HCT116 (cell line): ENCODE results near the gene GRIK1. TPM values are rescaled to one million over a fixed set of nuclear protein-coding genes. Genes with fewer than 3 reads are reported as not detected.

Experiments used
- ATAC-seq: fragments of 200-7000 bp; cut with Tn5 transposase; 2 replicates; pipeline ENCODE4 v1.9.1; 2020; ENCODE audit warnings: mild to moderate bottlenecking, moderate library complexity
- BruUV-seq: library from RNA; stranded (reverse); fragments of 400-500 nt; replicated peaks from 2 replicates; lab custom pipeline; 2021; lab: Mats Ljungman, UMichigan
- CTCF ChIA-PET: fragments of 300-600 bp; sonication (Branson Sonifier 250); formaldehyde crosslinking; loops from one replicate; lab custom pipeline; 2021; ENCODE audit warnings: antibody characterized with exemption; lab: Charles Lee
- POLR2A ChIA-PET: fragments of 300-600, 350-600 bp; sonication (Branson Sonifier 250); formaldehyde crosslinking; loops from one replicate; lab custom pipeline; 2021; ENCODE audit warnings: antibody characterized with exemption; lab: Charles Lee
- RAD21 ChIA-PET, 2 experiments: fragments of 300-600 bp; sonication (Branson Sonifier 250); formaldehyde crosslinking; loops; one replicate each; lab custom pipeline; 2023; ENCODE audit warnings: low total read pairs in 2 of 2; ENCODE audit not compliant: uncharacterized antibody in 2 of 2, unreplicated experiment in 2 of 2, low non-redundant PET in 1 of 2; lab: Charles Lee
- DNase-seq: peaks from one replicate; pipeline ENCODE4 v3.0.0-alpha.2; 2010; ENCODE audit warnings: low read depth, low spot score
- H2AFZ ChIP-seq: fragments of 200-600 bp; shearing (Covaris generic), sonication (generic); 2 replicates; pipeline ENCODE4 v1.6.1; 2017; ENCODE audit warnings: low read depth, mixed run types, mixed read lengths, antibody characterized with exemption, low read length; ENCODE audit not compliant: poor library complexity, severe bottlenecking
- H3K27ac ChIP-seq: 2 replicates; pipeline ENCODE4 v1.5.1; 2012; ENCODE audit warnings: low read depth, low read length
- H3K27me3 ChIP-seq: fragments of 200-600 bp; sonication (generic); 2 replicates; pipeline ENCODE4 v1.6.1; 2016; ENCODE audit warnings: mixed run types, low read length, mixed read lengths; ENCODE audit not compliant: insufficient read depth
- H3K36me3 ChIP-seq, 2 experiments: fragments of 200-500 bp in 1 of 2; fragments of 200-600 bp in 1 of 2; sonication (Bioruptor generic) in 1 of 2; sonication (generic) in 1 of 2; 2 replicates each; pipeline versions ENCODE4 v1.5.1 to v1.6.1; 2014 to 2016; ENCODE audit warnings: low read length in 2 of 2, inconsistent platforms in 1 of 2, mixed read lengths in 1 of 2, mixed run types in 1 of 2; ENCODE audit not compliant: insufficient read depth in 2 of 2, control insufficient read depth in 1 of 2
- H3K4me1 ChIP-seq, 2 experiments: fragments of 200-600 bp in 1 of 2; sonication (generic) in 1 of 2; 2 replicates each; pipeline versions ENCODE4 v1.5.1 to v1.6.1; 2012 to 2017; ENCODE audit warnings: low read length in 2 of 2, inconsistent platforms in 1 of 2, mild to moderate bottlenecking in 1 of 2, mixed read lengths in 1 of 2, mixed run types in 1 of 2, moderate library complexity in 1 of 2; ENCODE audit not compliant: insufficient read depth in 2 of 2, control insufficient read depth in 1 of 2
- H3K4me2 ChIP-seq: fragments of 200-600 bp; sonication (generic); 2 replicates; pipeline ENCODE4 v1.6.1; 2017; ENCODE audit warnings: mixed run types, low read length, mixed read lengths
- H3K4me3 ChIP-seq, 2 experiments: fragments of 200-600 bp in 1 of 2; sonication (generic) in 1 of 2; replicated peaks in 1 of 2; 2 replicates each; pipeline ENCODE4 v1.5.1; 2011 to 2016; ENCODE audit warnings: low read length in 2 of 2, control low read depth in 1 of 2, low read depth in 1 of 2, mild to moderate bottlenecking in 1 of 2, mixed read lengths in 1 of 2, mixed run types in 1 of 2
- H3K79me2 ChIP-seq: fragments of 200-600 bp; sonication (generic); 2 replicates; pipeline ENCODE4 v1.6.1; 2017; ENCODE audit warnings: mild to moderate bottlenecking, mixed run types, low read length, moderate library complexity, mixed read lengths; ENCODE audit not compliant: insufficient read depth
- H3K9ac ChIP-seq: fragments of 200-600 bp; sonication (generic); 2 replicates; pipeline ENCODE4 v1.6.1; 2016; ENCODE audit warnings: low read length, mixed read lengths
- H3K9me2 ChIP-seq: fragments of 200-600 bp; sonication (generic), shearing (Covaris generic); 2 replicates; pipeline ENCODE4 v1.6.1; 2017; ENCODE audit warnings: mixed run types, mild to moderate bottlenecking, moderate library complexity; ENCODE audit not compliant: insufficient read depth
- H3K9me3 ChIP-seq, 2 experiments: fragments of 200-500 bp in 1 of 2; fragments of 200-600 bp in 1 of 2; sonication (Bioruptor generic) in 1 of 2; sonication (generic) in 1 of 2; 2 replicates each; pipeline ENCODE4 v1.6.1; 2014 to 2017; ENCODE audit warnings: low read length in 2 of 2, mixed read lengths in 2 of 2, inconsistent platforms in 1 of 2, low read depth in 1 of 2, mild to moderate bottlenecking in 1 of 2, mixed run types in 1 of 2, moderate library complexity in 1 of 2; ENCODE audit not compliant: control insufficient read depth in 1 of 2, insufficient read depth in 1 of 2
- H4K20me1 ChIP-seq: fragments of 200-600 bp; sonication (generic), shearing (Covaris generic); 2 replicates; pipeline ENCODE4 v1.6.1; 2017; ENCODE audit warnings: mixed run types, mild to moderate bottlenecking, moderate library complexity; ENCODE audit not compliant: insufficient read depth
- ELF1 ChIP-seq: IDR thresholded peaks from 2 replicates; pipeline ENCODE4 v1.6.1; 2012; ENCODE audit warnings: low read depth, borderline replicate concordance
- EZH2phosphoT487 ChIP-seq: fragments of 200-600 bp; IDR thresholded peaks from 2 replicates; pipeline ENCODE4 v1.6.1; 2018; ENCODE audit warnings: antibody characterized with exemption, borderline replicate concordance
- RAD21 ChIP-seq: IDR thresholded peaks from 2 replicates; pipeline ENCODE4 v1.6.1; 2012; ENCODE audit warnings: low read depth, mild to moderate bottlenecking
- SRF ChIP-seq: IDR thresholded peaks from 2 replicates; pipeline ENCODE4 v1.6.1; 2012; ENCODE audit warnings: low read depth
- ZNF274 ChIP-seq: fragments of 200-500 bp; sonication (Bioruptor generic); IDR thresholded peaks from 2 replicates; pipeline ENCODE4 v1.6.1; 2014; ENCODE audit warnings: mild to moderate bottlenecking, low read depth, low read length, inconsistent platforms
- intact Hi-C: fragments of 100-400 bp; cut with micrococcal nuclease; formaldehyde crosslinking; loops from 2 replicates; pipeline ENCODE4 v1.10.0; 2022
- total RNA-seq: library from RNA; stranded (reverse); gene quantifications from one replicate; pipeline ENCODE4 v1.2.1, GENCODE V29; 2021; ENCODE audit not compliant: unreplicated experiment
- TF ChIP-seq, protein P1 (sequence below): IDR thresholded peaks from 2 replicates; pipeline ENCODE4 v1.6.1; 2011; ENCODE audit warnings: mild to moderate bottlenecking, low read length, moderate library complexity; ENCODE audit not compliant: insufficient replicate concordance; ENCODE audit errors: extremely low read depth
- TF ChIP-seq, protein P2 (sequence below), 3 experiments: fragments of 200-600 bp in 1 of 3; sonication (generic) in 1 of 3; IDR thresholded peaks in 2 of 3; conservative IDR thresholded peaks in 1 of 3; 2 replicates each; pipeline ENCODE4 v1.5.1; 2012 to 2017; ENCODE audit warnings: low read depth in 2 of 3, low read length in 2 of 3, antibody characterized with exemption in 1 of 3, borderline replicate concordance in 1 of 3, control low read depth in 1 of 3, mild to moderate bottlenecking in 1 of 3, mixed read lengths in 1 of 3, mixed run types in 1 of 3, moderate library complexity in 1 of 3; ENCODE audit not compliant: insufficient read depth in 1 of 3

GRIK1 gene
- total RNA-seq, 1 experiment from 2014 or later, result not detected

DNA sequence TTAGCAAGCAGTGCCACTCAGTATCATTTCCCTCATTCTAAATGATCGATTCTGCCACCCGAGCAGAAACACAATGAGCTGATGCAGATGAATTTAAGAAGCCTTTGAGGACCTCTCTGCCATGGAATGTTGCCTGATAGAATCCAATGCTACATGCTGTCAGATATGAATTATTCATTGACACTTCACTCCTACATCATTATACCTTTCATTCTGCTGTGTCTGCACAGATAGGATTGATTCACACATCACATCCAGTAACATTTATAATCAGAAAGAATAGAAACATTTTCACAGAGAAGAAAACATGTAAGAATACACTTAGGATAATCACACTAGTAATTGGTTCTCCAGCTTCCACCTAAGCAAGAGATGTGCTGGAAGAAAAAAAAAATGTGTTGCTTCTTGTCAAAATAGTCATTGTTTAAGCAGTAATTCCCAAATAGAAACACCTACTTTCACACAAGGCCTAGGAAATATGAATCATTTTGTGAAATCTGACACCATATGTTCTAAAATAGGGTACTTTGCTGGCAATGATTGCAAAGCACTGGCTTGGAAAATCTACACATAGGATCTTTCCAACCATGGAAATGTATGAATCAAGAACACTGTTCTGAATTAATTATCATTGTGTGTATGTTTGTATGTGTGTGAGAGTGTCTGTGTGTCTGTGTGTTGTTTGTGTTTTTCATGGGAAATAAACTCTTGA lies 110.1 kb downstream of the GRIK1 start:
- no peaks in the 10 kb centered on the region for H4K20me1 ChIP-seq
- no peak for DNase-seq
- H3K9me3 ChIP-seq, result peaks cover 8 to 11% of the 10 kb centered on the region in 2 experiments; a peak in 2 of 4 replicates
- no TSS peak for BruUV-seq
- no peak overlapping the region for H2AFZ ChIP-seq
- H3K4me3 ChIP-seq, result no peak overlapping the region
- no peak for ATAC-seq
- TF ChIP-seq, protein P1, sequence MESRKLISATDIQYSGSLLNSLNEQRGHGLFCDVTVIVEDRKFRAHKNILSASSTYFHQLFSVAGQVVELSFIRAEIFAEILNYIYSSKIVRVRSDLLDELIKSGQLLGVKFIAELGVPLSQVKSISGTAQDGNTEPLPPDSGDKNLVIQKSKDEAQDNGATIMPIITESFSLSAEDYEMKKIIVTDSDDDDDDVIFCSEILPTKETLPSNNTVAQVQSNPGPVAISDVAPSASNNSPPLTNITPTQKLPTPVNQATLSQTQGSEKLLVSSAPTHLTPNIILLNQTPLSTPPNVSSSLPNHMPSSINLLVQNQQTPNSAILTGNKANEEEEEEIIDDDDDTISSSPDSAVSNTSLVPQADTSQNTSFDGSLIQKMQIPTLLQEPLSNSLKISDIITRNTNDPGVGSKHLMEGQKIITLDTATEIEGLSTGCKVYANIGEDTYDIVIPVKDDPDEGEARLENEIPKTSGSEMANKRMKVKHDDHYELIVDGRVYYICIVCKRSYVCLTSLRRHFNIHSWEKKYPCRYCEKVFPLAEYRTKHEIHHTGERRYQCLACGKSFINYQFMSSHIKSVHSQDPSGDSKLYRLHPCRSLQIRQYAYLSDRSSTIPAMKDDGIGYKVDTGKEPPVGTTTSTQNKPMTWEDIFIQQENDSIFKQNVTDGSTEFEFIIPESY, result no peak
- TF ChIP-seq EZH2phosphoT487, result no peak
- TF ChIP-seq SRF, result no peak
- TF ChIP-seq ZNF274, result no peak
- TF ChIP-seq RAD21, result no peak
- TF ChIP-seq ELF1, result no peak
- TF ChIP-seq, protein P2, sequence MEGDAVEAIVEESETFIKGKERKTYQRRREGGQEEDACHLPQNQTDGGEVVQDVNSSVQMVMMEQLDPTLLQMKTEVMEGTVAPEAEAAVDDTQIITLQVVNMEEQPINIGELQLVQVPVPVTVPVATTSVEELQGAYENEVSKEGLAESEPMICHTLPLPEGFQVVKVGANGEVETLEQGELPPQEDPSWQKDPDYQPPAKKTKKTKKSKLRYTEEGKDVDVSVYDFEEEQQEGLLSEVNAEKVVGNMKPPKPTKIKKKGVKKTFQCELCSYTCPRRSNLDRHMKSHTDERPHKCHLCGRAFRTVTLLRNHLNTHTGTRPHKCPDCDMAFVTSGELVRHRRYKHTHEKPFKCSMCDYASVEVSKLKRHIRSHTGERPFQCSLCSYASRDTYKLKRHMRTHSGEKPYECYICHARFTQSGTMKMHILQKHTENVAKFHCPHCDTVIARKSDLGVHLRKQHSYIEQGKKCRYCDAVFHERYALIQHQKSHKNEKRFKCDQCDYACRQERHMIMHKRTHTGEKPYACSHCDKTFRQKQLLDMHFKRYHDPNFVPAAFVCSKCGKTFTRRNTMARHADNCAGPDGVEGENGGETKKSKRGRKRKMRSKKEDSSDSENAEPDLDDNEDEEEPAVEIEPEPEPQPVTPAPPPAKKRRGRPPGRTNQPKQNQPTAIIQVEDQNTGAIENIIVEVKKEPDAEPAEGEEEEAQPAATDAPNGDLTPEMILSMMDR (IDR thresholded peaks at IDR 0.05 in 2 of 3, conservative IDR thresholded peaks at IDR 0.05 in 1 of 3; ENCODE audit: borderline replicate concordance in 1 of 3, insufficient read depth in 1 of 3, low read depth in 2 of 3, low read length in 2 of 3), result no peak
- H3K79me2 ChIP-seq, result no peaks in the 10 kb centered on the region
- no peaks in the 10 kb centered on the region for H3K9me2 ChIP-seq
- POLR2A ChIA-PET, result no interaction called here
- H3K4me2 ChIP-seq, result no peak overlapping the region
- intact Hi-C loops, result no loop called here
- H3K36me3 ChIP-seq, result no peaks in the 10 kb centered on the region
- no peak overlapping the region for H3K27ac ChIP-seq
- RAD21 ChIA-PET, result no interaction called here
- H3K4me1 ChIP-seq, result no peaks in the 10 kb centered on the region
- H3K27me3 ChIP-seq, result no peaks in the 10 kb centered on the region
- CTCF ChIA-PET, result no interaction called here
- no peak overlapping the region for H3K9ac ChIP-seq
